ENCODE measurements around the gene ARPC1A. TPM values are rescaled to one million over a fixed set of nuclear protein-coding genes. Genes with fewer than 3 reads are reported as not detected.

Gene ARPC1A
- total and polyA plus RNA-seq, 2 of the 8 experiments (the other 6 are each of a cell fraction or from before 2014, with no cell fraction given) = 123 to 155 TPM

- POLR2A ChIA-PET (ENCODE audit: partially characterized antibody) = interaction anchor here (0.8 to 2.0 kb wide), 3 partner anchors 8 to 15 kb away, joined by 3 to 5 read pairs (median 4); no protein-coding TSS in a partner anchor
- H3K4me3 ChIP-seq (ENCODE audit: extremely low read depth in 1 of 4, insufficient read depth in 2 of 4, low read depth in 3 of 4, low read length in 4 of 4) = no peak overlapping the region
- peaks cover 8 to 20% of the 10 kb centered on the region in 2 experiments for H4K20me1 ChIP-seq (replicated peaks in 1 of 2; ENCODE audit: control insufficient read depth in 1 of 2, insufficient read depth in 2 of 2, low read length in 2 of 2)
- no peak overlapping the region for H4K5ac ChIP-seq (ENCODE audit: insufficient read length, low read depth, low read length)
- H3K4me1 ChIP-seq (replicated peaks in 1 of 4; ENCODE audit: control insufficient read depth in 3 of 4, insufficient read depth in 4 of 4, low read length in 3 of 4) = no peaks in the 10 kb centered on the region
- no peak overlapping the region for H3K9ac ChIP-seq (replicated peaks in 1 of 4; ENCODE audit: extremely low read depth in 1 of 4, low read depth in 3 of 4, low read length in 3 of 4)
- peaks cover 11% of the 10 kb centered on the region for H3K79me1 ChIP-seq (ENCODE audit: low read depth, low read length)
- H3K4ac ChIP-seq (replicated peaks; ENCODE audit: insufficient read length, low read depth, low read length) = no peak overlapping the region
- H3K23ac ChIP-seq (ENCODE audit: insufficient read length) = no peak overlapping the region
- no peak overlapping the region for H2AK5ac ChIP-seq (ENCODE audit: low read depth, low read length)
- no peak overlapping the region for H2BK5ac ChIP-seq (ENCODE audit: low read depth, low read length)
- no peak overlapping the region for H3K4me2 ChIP-seq (ENCODE audit: insufficient read depth in 1 of 2, low read depth in 2 of 2, low read length in 2 of 2)
- no peaks in the 10 kb centered on the region for H3K23me2 ChIP-seq (ENCODE audit: low read depth, low read length)
- no peak overlapping the region for H4K8ac ChIP-seq (ENCODE audit: extremely low read depth, insufficient read depth, low read length)
- H3K79me2 ChIP-seq (ENCODE audit: control insufficient read depth in 1 of 2, insufficient read depth in 2 of 2, low read length in 2 of 2) = peaks cover 0 to 5% of the 10 kb centered on the region in 2 experiments; a peak in 1 of 4 replicates
- CTCF ChIA-PET (ENCODE audit: partially characterized antibody) = interaction anchor here (1.3 to 2.5 kb wide), 3 partner anchors 13 to 21 kb away, joined by 4 to 14 read pairs (median 7); no protein-coding TSS in a partner anchor
- no peak overlapping the region for H2BK12ac ChIP-seq (ENCODE audit: low read depth, low read length)
- no peak for FAIRE-seq
- H3K36me3 ChIP-seq (ENCODE audit: control insufficient read depth in 2 of 4, insufficient read depth in 4 of 4, low read length in 3 of 4) = peaks cover 2 to 17% (median 13%) of the 10 kb centered on the region in 4 experiments; a peak in 6 of 8 replicates
- no peak overlapping the region for H3K18ac ChIP-seq (ENCODE audit: extremely low read depth, low read length)
- H3K56ac ChIP-seq (replicated peaks; ENCODE audit: insufficient read length, low read depth, low read length) = no peak overlapping the region
- DNase-seq (ENCODE audit: low read depth in 1 of 2, low spot score in 2 of 2) = no peak
- H4K91ac ChIP-seq (replicated peaks; ENCODE audit: insufficient read length, low read length) = no peak overlapping the region
- H2BK20ac ChIP-seq (ENCODE audit: low read length) = no peak overlapping the region
- no peak overlapping the region for H2BK15ac ChIP-seq (ENCODE audit: low read length)
- 97% methylated on average over 8 of the region's 8 CpGs; no CpG with 5 or more reads in 1 of the 2 experiments for WGBS, 2 experiments (ENCODE audit: extremely low coverage in 1 of 2, insufficient coverage in 1 of 2, insufficient read length in 1 of 2, insufficient replicate concordance in 2 of 2, low coverage in 1 of 2, low lambda C conversion rate in 2 of 2, missing lambda C conversion rate in 1 of 2)
- H3K14ac ChIP-seq (ENCODE audit: insufficient read length) = no peak overlapping the region
- no peak overlapping the region for H3K27ac ChIP-seq (ENCODE audit: low read depth, low read length)
- H2AFZ ChIP-seq (ENCODE audit: low read length) = no peak overlapping the region
- no peak overlapping the region for H2BK120ac ChIP-seq (replicated peaks; ENCODE audit: low read depth, low read length)
- H3K9me3 ChIP-seq (ENCODE audit: insufficient read depth in 2 of 2, low read depth in 1 of 2, low read length in 1 of 2) = no peaks in the 10 kb centered on the region
- H3K27me3 ChIP-seq (replicated peaks in 1 of 4; ENCODE audit: control insufficient read depth in 3 of 4, extremely low read depth in 1 of 4, insufficient read depth in 3 of 4, low read length in 3 of 4) = no peaks in the 10 kb centered on the region
- no peak for TF ChIP-seq HDAC2 (IDR thresholded peaks at IDR 0.05; ENCODE audit: borderline replicate concordance in 1 of 2, low read depth in 2 of 2, low read length in 2 of 2)
- TF ChIP-seq EGR1 (IDR thresholded peaks at IDR 0.05; ENCODE audit: borderline replicate concordance, low read depth, low read length) = no peak
- no peak for TF ChIP-seq SIX5 (IDR thresholded peaks at IDR 0.05; ENCODE audit: low read depth, low read length)
- TF ChIP-seq YY1 (IDR thresholded peaks at IDR 0.05; ENCODE audit: low read depth, low read length) = no peak
- TF ChIP-seq NRF1 (IDR thresholded peaks at IDR 0.05; ENCODE audit: low read depth, low read length) = no peak
- TF ChIP-seq CBX8 (IDR thresholded peaks at IDR 0.05; ENCODE audit: borderline replicate concordance, low read depth, low read length) = no peak
Measured at GRCh38 chr7:99385564-99385963, 59.9 kb downstream of the ARPC1A start.
